Thyroid gland (tissue), 4 donors: ENCODE results near the gene PATE4. TPM values are rescaled to one million over a fixed set of nuclear protein-coding genes. Genes with fewer than 3 reads are reported as not detected.
"Not testable (repeated sequence)": the region's sequence is repeated elsewhere in the genome, so short reads cannot be mapped to it uniquely, and the experiment has no call there.

Experiments
- DNase-seq, 2 donors: peaks; one replicate each; pipeline ENCODE4 v3.0.0-alpha.2; 2019
- H3K27ac ChIP-seq, 3 donors: fragments of 200-600 bp; sonication (generic); 1 replicate in 2 of 3; 2 replicates in 1 of 3; pipeline ENCODE4 v1.5.1; 2016 to 2019; ENCODE audit warnings: mild to moderate bottlenecking in 1 of 3, moderate library complexity in 1 of 3
- H3K27me3 ChIP-seq: fragments of 200-600 bp; sonication (generic); one replicate; pipeline ENCODE4 v1.5.1; 2019
- H3K36me3 ChIP-seq, 2 donors: fragments of 200-600 bp; sonication (generic); one replicate each; pipeline ENCODE4 v1.5.1; 2016 to 2019
- H3K4me1 ChIP-seq, 2 donors: fragments of 200-600 bp; sonication (generic); one replicate each; pipeline ENCODE4 v1.5.1; 2017 to 2019
- H3K4me3 ChIP-seq, 3 donors: fragments of 200-600 bp; sonication (generic); replicated peaks in 1 of 3; 1 replicate in 2 of 3; 2 replicates in 1 of 3; pipeline ENCODE4 v1.5.1; 2016; ENCODE audit warnings: mild to moderate bottlenecking in 1 of 3
- H3K9me3 ChIP-seq: fragments of 200-600 bp; sonication (generic); one replicate; pipeline ENCODE4 v1.5.1; 2017
- POLR2A ChIP-seq, 2 donors: fragments of 450-650 bp; IDR thresholded peaks; one replicate each; pipeline ENCODE4 v1.6.1; 2017; ENCODE audit warnings: antibody characterized with exemption in 2 of 2, mild to moderate bottlenecking in 2 of 2, moderate library complexity in 1 of 2
- WGBS, 2 donors: methylation state at CpG; one replicate each; pipeline ENCODE4 v1.1.5; 2017; 5-methylcytosine and 5-hydroxymethylcytosine counted together
- intact Hi-C: fragments of 100-400 bp; cut with DNase I; formaldehyde crosslinking; loops from one replicate; pipeline ENCODE4 v1.15.1; 2023
- total RNA-seq, 4 donors: library from RNA; depleted of rRNA; stranded (reverse); fragments of >200 nt; gene quantifications; one replicate each; pipeline ENCODE4 v1.2.3, GENCODE V29; 2016
- TF ChIP-seq, protein P1 (sequence below), 6 experiments: fragments of 200-600 bp in 3 of 6; fragments of 450-650 bp in 3 of 6; sonication (generic) in 3 of 6; IDR thresholded peaks; one replicate each; pipeline ENCODE4 v1.5.1; 2016 to 2019; ENCODE audit warnings: antibody characterized with exemption in 6 of 6, mild to moderate bottlenecking in 2 of 6, inconsistent platforms in 1 of 6, moderate library complexity in 1 of 6

Gene PATE4
- total RNA-seq, 4 donors from 2014 or later, result not detected

DNA sequence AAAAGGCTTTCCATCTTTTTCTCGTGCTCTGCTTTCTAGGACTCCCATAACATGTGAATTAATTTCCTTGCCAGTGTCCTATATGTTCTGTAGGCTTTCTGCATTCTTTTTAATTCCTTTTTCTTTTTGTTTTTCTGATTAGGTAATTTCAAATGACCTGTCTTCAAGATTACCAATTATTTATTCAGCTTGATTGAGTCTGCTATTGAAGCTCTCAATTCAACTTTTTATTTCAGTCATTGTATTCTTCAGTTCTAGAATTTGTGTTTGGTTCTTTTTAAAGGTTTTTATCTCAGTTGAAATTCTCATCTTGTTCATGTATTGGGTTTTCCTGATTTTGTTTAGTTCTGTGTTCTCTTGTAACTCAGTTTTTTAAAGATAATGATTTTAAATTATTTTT is 30.7 kb upstream of the PATE4 start:
- WGBS, 2 donors, result 0 to 85% methylated on average over 1 of the region's 1 CpG
- Histone ChIP-seq H3K27me3 (no peaks in the 10 kb centered on the region), H3K9me3 (no peaks in the 10 kb centered on the region), H3K4me3 (no peak overlapping the region), H3K4me1 (no peaks in the 10 kb centered on the region), H3K27ac (no peak overlapping the region), H3K36me3 (no peaks in the 10 kb centered on the region)
- intact Hi-C loops, result no loop called here
- TF ChIP-seq, protein P1, sequence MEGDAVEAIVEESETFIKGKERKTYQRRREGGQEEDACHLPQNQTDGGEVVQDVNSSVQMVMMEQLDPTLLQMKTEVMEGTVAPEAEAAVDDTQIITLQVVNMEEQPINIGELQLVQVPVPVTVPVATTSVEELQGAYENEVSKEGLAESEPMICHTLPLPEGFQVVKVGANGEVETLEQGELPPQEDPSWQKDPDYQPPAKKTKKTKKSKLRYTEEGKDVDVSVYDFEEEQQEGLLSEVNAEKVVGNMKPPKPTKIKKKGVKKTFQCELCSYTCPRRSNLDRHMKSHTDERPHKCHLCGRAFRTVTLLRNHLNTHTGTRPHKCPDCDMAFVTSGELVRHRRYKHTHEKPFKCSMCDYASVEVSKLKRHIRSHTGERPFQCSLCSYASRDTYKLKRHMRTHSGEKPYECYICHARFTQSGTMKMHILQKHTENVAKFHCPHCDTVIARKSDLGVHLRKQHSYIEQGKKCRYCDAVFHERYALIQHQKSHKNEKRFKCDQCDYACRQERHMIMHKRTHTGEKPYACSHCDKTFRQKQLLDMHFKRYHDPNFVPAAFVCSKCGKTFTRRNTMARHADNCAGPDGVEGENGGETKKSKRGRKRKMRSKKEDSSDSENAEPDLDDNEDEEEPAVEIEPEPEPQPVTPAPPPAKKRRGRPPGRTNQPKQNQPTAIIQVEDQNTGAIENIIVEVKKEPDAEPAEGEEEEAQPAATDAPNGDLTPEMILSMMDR (IDR thresholded peaks at IDR 0.05), result no peak
- TF ChIP-seq POLR2A (IDR thresholded peaks at IDR 0.05), result no peak
- DNase-seq, result no peak

DNA sequence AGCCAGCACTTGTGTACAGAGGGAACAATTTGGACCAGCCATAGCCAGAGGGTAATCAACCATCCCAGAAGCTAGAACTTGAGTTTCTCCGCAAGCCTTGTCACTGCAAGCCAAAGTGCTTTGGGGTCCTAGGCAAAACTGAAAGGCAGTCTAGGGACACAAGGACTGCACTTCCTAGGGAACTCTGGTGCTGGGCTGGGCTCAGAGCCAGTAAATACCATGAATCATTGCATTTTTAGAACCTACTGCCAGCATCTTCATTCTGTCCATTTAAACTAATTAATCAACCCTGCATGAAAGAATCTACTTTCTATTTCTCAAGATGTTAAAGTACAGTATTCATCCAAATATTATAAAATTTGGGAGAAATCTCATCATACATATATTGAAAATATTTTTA is 25.2 kb upstream of the PATE4 start:
- Histone ChIP-seq H3K27me3 (no peaks in the 10 kb centered on the region), H3K4me1 (no peaks in the 10 kb centered on the region), H3K9me3 (no peaks in the 10 kb centered on the region), H3K27ac (no peak overlapping the region), H3K4me3 (no peak overlapping the region), H3K36me3 (no peaks in the 10 kb centered on the region)
- WGBS, 2 donors, result 80 to 94% methylated on average over 1 of the region's 1 CpG
- DNase-seq, result no peak
- TF ChIP-seq POLR2A (IDR thresholded peaks at IDR 0.05), result no peak
- TF ChIP-seq, protein P1 (IDR thresholded peaks at IDR 0.05), result no peak
- intact Hi-C loops, result no loop called here

DNA sequence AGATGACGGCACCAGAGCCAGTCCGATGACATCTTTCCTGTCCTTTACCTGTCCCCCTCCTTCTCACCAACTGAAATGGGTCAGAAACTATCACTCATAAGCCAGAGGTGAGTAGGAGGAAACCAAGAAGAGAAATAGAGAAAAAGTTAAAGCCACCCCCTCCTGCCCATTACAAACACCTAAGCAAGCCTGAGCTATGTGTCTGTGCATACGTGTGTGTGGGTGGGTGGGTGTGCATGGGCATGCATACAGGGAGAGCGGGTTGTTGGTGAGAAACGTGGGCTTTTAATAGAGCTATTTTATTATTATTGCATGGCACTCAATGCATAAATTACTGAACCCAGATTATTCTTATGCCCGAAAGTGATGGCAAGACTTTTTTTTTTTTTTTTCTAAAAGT is 2.6 kb downstream of the PATE4 start:
- whole genome bisulfite sequencing, 2 donors, result 75% methylated on average over 6 of the region's 6 CpGs
- H3K27me3 ChIP-seq, result no peaks in the 10 kb centered on the region

GRCh38 chr11:125842321-125842948 is 9.3 kb downstream of the PATE4 start:
- Histone ChIP-seq H3K4me1 (no peaks in the 10 kb centered on the region), H3K9me3 (no peaks in the 10 kb centered on the region), H3K4me3 (no peak overlapping the region), H3K27ac (no peak overlapping the region), H3K36me3 (no peaks in the 10 kb centered on the region), H3K27me3 (no peaks in the 10 kb centered on the region)
- WGBS, 2 donors, result 73 to 76% methylated on average over 3 of the region's 3 CpGs
- no peak for DNase-seq
- intact Hi-C loops, result no loop called here
- TF ChIP-seq, protein P1 (IDR thresholded peaks at IDR 0.05), result no peak
- TF ChIP-seq POLR2A (IDR thresholded peaks at IDR 0.05), result no peak

More for the DNA sequence above, 2.6 kb downstream of the PATE4 start:
- intact Hi-C loops, result no loop called here
- TF ChIP-seq, protein P1 (IDR thresholded peaks at IDR 0.05), result no peak
- TF ChIP-seq POLR2A (IDR thresholded peaks at IDR 0.05), result no peak
- Histone ChIP-seq H3K4me1 (no peaks in the 10 kb centered on the region), H3K36me3 (no peaks in the 10 kb centered on the region), H3K27ac (no peak overlapping the region), H3K9me3 (no peaks in the 10 kb centered on the region), H3K4me3 (no peak overlapping the region)
- no peak for DNase-seq

DNA sequence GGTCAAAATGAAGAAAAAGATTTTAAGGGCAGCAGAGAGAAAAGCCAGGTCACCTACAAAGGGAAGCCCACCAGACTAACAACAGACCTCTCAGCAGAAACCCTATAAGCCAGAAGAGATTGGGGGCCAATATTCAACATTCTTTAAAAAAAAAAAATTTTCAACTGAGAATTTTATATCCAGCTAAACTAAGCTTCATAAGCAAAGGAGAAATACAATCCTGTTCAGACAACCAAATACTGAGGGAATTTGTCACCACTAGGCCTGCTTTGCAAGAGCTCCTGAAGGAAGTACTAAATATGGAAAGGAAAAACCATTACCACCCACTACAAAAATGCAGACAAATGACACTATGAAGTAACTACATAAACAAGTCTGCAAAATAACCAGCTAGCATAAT is 13.1 kb downstream of the PATE4 start:
- Histone ChIP-seq H3K36me3 (no peaks in the 10 kb centered on the region), H3K27ac (no peak overlapping the region), H3K4me3 (no peak overlapping the region), H3K9me3 (no peaks in the 10 kb centered on the region), H3K4me1 (no peaks in the 10 kb centered on the region), H3K27me3 (no peaks in the 10 kb centered on the region)
- TF ChIP-seq, protein P1 (IDR thresholded peaks at IDR 0.05), result no peak
- no peak for TF ChIP-seq POLR2A (IDR thresholded peaks at IDR 0.05)
- DNase-seq, result no peak
- intact Hi-C loops, result no loop called here

GRCh38 chr11:125857670-125858069 is 24.6 kb downstream of the PATE4 start:
- H3K9me3 ChIP-seq, H3K4me1 ChIP-seq, H3K27ac ChIP-seq, intact Hi-C loops, H3K27me3 ChIP-seq, H3K4me3 ChIP-seq, H3K36me3 ChIP-seq, DNase-seq: not testable (repeated sequence)
- WGBS, 2 donors, result 90% methylated on average over 9 of the region's 9 CpGs

- H3K27ac ChIP-seq, H3K4me3 ChIP-seq, H3K4me1 ChIP-seq, H3K9me3 ChIP-seq, DNase-seq, intact Hi-C loops, H3K27me3 ChIP-seq, H3K36me3 ChIP-seq: not testable (repeated sequence)
- WGBS, 2 donors, result no CpG with 5 or more reads among the region's 33 CpGs
Observed at GRCh38 chr11:125862786-125863185, 29.7 kb downstream of the PATE4 start.

DNA sequence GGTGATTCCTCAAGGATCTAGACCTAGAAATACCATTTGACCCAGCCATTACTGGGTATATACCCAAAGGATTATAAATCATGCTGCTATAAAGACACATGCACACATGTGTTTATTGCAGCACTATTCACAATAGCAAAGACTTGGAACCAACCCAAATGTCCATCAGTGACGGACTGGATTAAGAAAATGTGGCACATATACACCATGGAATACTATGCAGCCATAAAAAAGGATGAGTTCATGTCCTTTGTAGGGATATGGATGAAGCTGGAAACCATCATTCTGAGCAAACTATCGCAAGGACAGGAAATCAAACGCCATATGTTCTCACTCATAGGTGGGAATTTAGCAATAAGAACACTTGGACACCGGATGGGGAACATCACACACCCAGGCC is 32.2 kb downstream of the PATE4 start:
- H3K36me3 ChIP-seq, H3K27ac ChIP-seq, H3K27me3 ChIP-seq, intact Hi-C loops, H3K4me1 ChIP-seq, H3K4me3 ChIP-seq, DNase-seq, H3K9me3 ChIP-seq: not testable (repeated sequence)
- WGBS, 2 donors, result 95 to 100% methylated on average over 4 of the region's 4 CpGs
